Erythroblast (primary cell): ENCODE results near the gene CTBP2.

Experiments
- GATA1 ChIP-seq: IDR thresholded peaks from 2 replicates; pipeline ENCODE4 v1.6.1; 2011; ENCODE audit warnings: low read depth, mild to moderate bottlenecking, control low read depth, low read length, moderate library complexity
- POLR2A ChIP-seq: IDR thresholded peaks from 2 replicates; pipeline ENCODE4 v1.6.1; 2011; ENCODE audit warnings: mild to moderate bottlenecking, low read length

GRCh38 chr10:124978376-124978725, 182.0 kb downstream of the CTBP2 start:
- TF ChIP-seq POLR2A, result no peak
- no peak for TF ChIP-seq GATA1
